ENCODE measurements around the gene MGAT1. TPM values are rescaled to one million over a fixed set of nuclear protein-coding genes. Genes with fewer than 3 reads are reported as not detected.
"Not testable (repeated sequence)": the region's sequence is repeated elsewhere in the genome, so short reads cannot be mapped to it uniquely, and the experiment has no call there.

Gene MGAT1
- total and polyA plus RNA-seq, 2 of the 8 experiments (the other 6 are each of a cell fraction or from before 2014, with no cell fraction given), result 66.8 to 77.0 TPM

DNA sequence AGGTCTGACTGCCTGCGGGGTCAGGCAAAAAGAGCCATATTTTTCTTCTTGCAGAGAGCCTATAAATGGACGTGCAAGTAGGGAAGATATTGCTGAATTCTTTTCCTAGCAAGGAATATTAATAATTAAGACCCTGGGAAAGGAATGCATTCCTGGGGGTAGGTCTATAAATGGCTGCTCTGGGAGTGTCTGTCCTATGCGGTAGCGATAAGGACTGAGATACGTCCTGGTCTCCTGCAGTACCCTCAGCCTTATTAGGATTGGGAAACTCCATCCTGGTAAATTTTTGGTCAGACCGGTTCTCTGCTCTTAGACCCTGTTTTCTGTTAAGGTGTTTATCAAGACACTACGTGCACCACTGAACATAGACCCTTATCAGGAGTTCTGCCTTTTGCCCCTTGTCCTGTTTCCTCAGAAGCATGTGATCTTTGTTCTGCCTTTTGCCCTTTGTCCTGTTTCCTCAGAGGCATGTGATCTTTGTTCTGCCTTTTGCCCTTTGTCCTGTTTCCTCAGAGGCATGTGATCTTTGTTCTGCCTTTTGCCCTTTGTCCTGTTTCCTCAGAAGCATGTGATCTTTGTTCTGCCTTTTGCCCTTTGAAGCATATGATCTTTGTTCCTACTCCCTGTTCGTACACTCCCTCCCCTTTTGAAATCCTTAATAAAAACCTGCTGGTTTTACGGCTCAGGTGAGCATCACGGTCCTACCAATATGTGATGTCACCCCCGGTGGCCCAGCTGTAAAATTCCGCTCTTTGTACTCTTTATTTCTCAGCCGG lies 26.3 kb upstream of the MGAT1 start:
- not testable (repeated sequence) for H3K23ac ChIP-seq (ENCODE audit: insufficient read length); H2BK20ac ChIP-seq (ENCODE audit: low read length); H3K18ac ChIP-seq (ENCODE audit: extremely low read depth, low read length); DNase-seq (ENCODE audit: low read depth in 1 of 2, low spot score in 2 of 2); H3K56ac ChIP-seq (replicated peaks; ENCODE audit: insufficient read length, low read depth, low read length); H4K20me1 ChIP-seq (replicated peaks in 1 of 2; ENCODE audit: control insufficient read depth in 1 of 2, insufficient read depth in 2 of 2, low read length in 2 of 2); H3K36me3 ChIP-seq (ENCODE audit: control insufficient read depth in 2 of 4, insufficient read depth in 4 of 4, low read length in 3 of 4); H4K91ac ChIP-seq (replicated peaks; ENCODE audit: insufficient read length, low read length); H3K4ac ChIP-seq (replicated peaks; ENCODE audit: insufficient read length, low read depth, low read length); H3K23me2 ChIP-seq (ENCODE audit: low read depth, low read length); H3K27ac ChIP-seq (ENCODE audit: low read depth, low read length); H2BK120ac ChIP-seq (replicated peaks; ENCODE audit: low read depth, low read length); H2AK5ac ChIP-seq (ENCODE audit: low read depth, low read length); H2BK12ac ChIP-seq (ENCODE audit: low read depth, low read length); H3K79me1 ChIP-seq (ENCODE audit: low read depth, low read length); H3K14ac ChIP-seq (ENCODE audit: insufficient read length); H4K8ac ChIP-seq (ENCODE audit: extremely low read depth, insufficient read depth, low read length); H3K9ac ChIP-seq (replicated peaks in 1 of 4; ENCODE audit: extremely low read depth in 1 of 4, low read depth in 3 of 4, low read length in 3 of 4); H2BK15ac ChIP-seq (ENCODE audit: low read length); H3K4me3 ChIP-seq (ENCODE audit: extremely low read depth in 1 of 4, insufficient read depth in 2 of 4, low read depth in 3 of 4, low read length in 4 of 4); H3K79me2 ChIP-seq (ENCODE audit: control insufficient read depth in 1 of 2, insufficient read depth in 2 of 2, low read length in 2 of 2); H2BK5ac ChIP-seq (ENCODE audit: low read depth, low read length); H4K5ac ChIP-seq (ENCODE audit: insufficient read length, low read depth, low read length); FAIRE-seq; H2AFZ ChIP-seq (ENCODE audit: low read length); H3K4me2 ChIP-seq (ENCODE audit: insufficient read depth in 1 of 2, low read depth in 2 of 2, low read length in 2 of 2)
- Histone ChIP-seq H3K4me1 (replicated peaks in 1 of 4; ENCODE audit: control insufficient read depth in 3 of 4, insufficient read depth in 4 of 4, low read length in 3 of 4) (peaks cover 0 to 11% (median under 1%) of the 10 kb centered on the region in 4 experiments; a peak in 3 of 7 replicates), H3K27me3 (replicated peaks in 1 of 4; ENCODE audit: control insufficient read depth in 3 of 4, extremely low read depth in 1 of 4, insufficient read depth in 3 of 4, low read length in 3 of 4) (peaks cover 5 to 31% (median 29%) of the 10 kb centered on the region in 4 experiments), H3K9me3 (ENCODE audit: insufficient read depth in 2 of 2, low read depth in 1 of 2, low read length in 1 of 2) (peaks cover 11 to 13% of the 10 kb centered on the region in 2 experiments; a peak in 3 of 4 replicates)
- CTCF ChIA-PET (ENCODE audit: partially characterized antibody), result interaction anchor here (2.5 to 2.7 kb wide), 2 partner anchors 8 to 43 kb away, joined by 8 to 9 read pairs; no protein-coding TSS in a partner anchor
- POLR2A ChIA-PET (ENCODE audit: partially characterized antibody), result interaction anchor here (1.0 to 1.1 kb wide), 2 partner anchors 39 to 410 kb away, joined by 3 read pairs; no protein-coding TSS in a partner anchor
- peak in 1 of 2 experiments; percentile 67; a peak in 1 of 3 replicates for TF ChIP-seq EP300 (IDR thresholded peaks at IDR 0.05; ENCODE audit: borderline replicate concordance in 1 of 2, low read depth in 2 of 2, low read length in 2 of 2)
- WGBS, 2 experiments (ENCODE audit: extremely low coverage in 1 of 2, insufficient coverage in 1 of 2, insufficient read length in 1 of 2, insufficient replicate concordance in 2 of 2, low coverage in 1 of 2, low lambda C conversion rate in 2 of 2, missing lambda C conversion rate in 1 of 2), result 94% methylated on average over 13 of the region's 13 CpGs; no CpG with 5 or more reads in 1 of the 2 experiments
